K562 (cell line): ENCODE measurements around the gene CIAO3. TPM values are rescaled to one million over a fixed set of nuclear protein-coding genes. Genes with fewer than 3 reads are reported as not detected.

Experiments used
- ADNP ChIP-seq: fragments of 200-800 bp; sonication (Bioruptor generic); IDR thresholded peaks from 2 replicates; pipeline ENCODE4 v1.6.1; 2016; ENCODE audit warnings: missing genetic modification characterization, missing compliant biosample characterization
- CSDE1 ChIP-seq, 2 experiments: fragments of 450-650 bp; IDR thresholded peaks; 2 replicates each; pipeline ENCODE4 v1.6.1; 2016; ENCODE audit warnings: mild to moderate bottlenecking in 1 of 2
- FIP1L1 ChIP-seq: fragments of 200-400 bp; formaldehyde crosslinking; IDR thresholded peaks from 2 replicates; pipeline ENCODE4 v1.6.1; 2018; ENCODE audit warnings: mild to moderate bottlenecking, low read depth, low read length; ENCODE audit not compliant: poor library complexity, severe bottlenecking
- HMG20B ChIP-seq: fragments of 250-450 bp; sonication (Bioruptor Pico); IDR thresholded peaks from 2 replicates; pipeline ENCODE4 v1.5.0; 2021; ENCODE audit warnings: mild to moderate bottlenecking
- JUND ChIP-seq, 2 experiments: IDR thresholded peaks; 2 replicates in 1 of 2; 3 replicates in 1 of 2; pipeline ENCODE4 v1.6.1; 2011; ENCODE audit warnings: borderline replicate concordance in 2 of 2, low read depth in 2 of 2, low read length in 2 of 2, improper control_type of control experiment in 1 of 2, missing biosample characterization in 1 of 2, missing genetic modification characterization in 1 of 2, missing genetic modification reagents in 1 of 2
- MTA2 ChIP-seq: fragments of 450-650 bp; IDR thresholded peaks from 2 replicates; pipeline ENCODE4 v1.6.1; 2016; ENCODE audit warnings: low read depth
- POLR2G ChIP-seq: fragments of 200-400 bp; formaldehyde crosslinking; IDR thresholded peaks from 2 replicates; pipeline ENCODE4 v1.6.1; 2017; ENCODE audit warnings: low read depth, mild to moderate bottlenecking, antibody characterized with exemption, low read length, moderate library complexity
- XRCC4 ChIP-seq: IDR thresholded peaks from one replicate; pipeline ENCODE4 v1.6.1; 2011; ENCODE audit not compliant: insufficient read depth, insufficient read length; ENCODE audit errors: extremely low read depth
- ZNF354B ChIP-seq: fragments of 250-450 bp; sonication (Bioruptor Pico); IDR thresholded peaks from 2 replicates; pipeline ENCODE4 v1.4.0; 2020
- ZNF436 ChIP-seq: fragments of 250-450, 450-650 bp; sonication (Bioruptor Pico); formaldehyde crosslinking; IDR thresholded peaks from 2 replicates; pipeline ENCODE4 v1.7.0; 2020; ENCODE audit warnings: mild to moderate bottlenecking
- ZNF695 ChIP-seq: fragments of 450-650 bp; formaldehyde crosslinking; IDR thresholded peaks from 2 replicates; pipeline ENCODE4 v1.4.0; 2020; ENCODE audit warnings: mild to moderate bottlenecking, moderate library complexity
- polyA plus RNA-seq, 8 experiments: library from polyadenylated mRNA; depleted of rRNA in 4 of 8; stranded (reverse) in 5 of 8; unstranded in 3 of 8; fragments of >200 nt; fragmentation: Nextera tagmentation in 2 of 8; fragmentation: Illumina TruSeq in 1 of 8; extraction: Ambion mirVana in 2 of 8; extraction: Trizol in 1 of 8; gene quantifications; 2 replicates each; pipeline versions ENCODE4 v1.2.1 to v1.2.3, GENCODE V29; 2011 to 2014; ENCODE audit warnings: inconsistent platforms in 1 of 8, missing spikeins in 1 of 8
- total RNA-seq, 7 experiments: library from RNA; depleted of rRNA in 6 of 7; stranded (reverse); fragments of >200 nt in 6 of 7; fragmentation: Illumina TruSeq in 2 of 7; extraction: Trizol in 2 of 7; gene quantifications; 2 replicates each; pipeline versions ENCODE4 v1.2.1 to v1.2.3, GENCODE V29; 2011 to 2021; ENCODE audit warnings: low replicate concordance in 1 of 7
- TF ChIP-seq, protein P1 (sequence below): IDR thresholded peaks from 2 replicates; pipeline ENCODE4 v1.6.1; 2011; ENCODE audit warnings: borderline replicate concordance, low read depth, mild to moderate bottlenecking, moderate library complexity, low read length; ENCODE audit not compliant: insufficient read depth, poor library complexity, severe bottlenecking
- TF ChIP-seq, protein P2 (sequence below): IDR thresholded peaks from 2 replicates; pipeline ENCODE4 v1.6.1; 2012; ENCODE audit warnings: low read depth, low read length, improper control_type of control experiment, borderline replicate concordance
- TF ChIP-seq, protein P3 (sequence below): IDR thresholded peaks from 3 replicates; pipeline ENCODE4 v1.6.1; 2011; ENCODE audit warnings: borderline replicate concordance, mild to moderate bottlenecking; ENCODE audit not compliant: insufficient read length, insufficient read depth
- TF ChIP-seq, protein P4 (sequence below): fragments of 250-450 bp; sonication (Bioruptor Pico); IDR thresholded peaks from 2 replicates; pipeline ENCODE4 v1.8.0; 2022; ENCODE audit warnings: inconsistent platforms, mild to moderate bottlenecking, moderate library complexity, borderline replicate concordance
- TF ChIP-seq, protein P5 (sequence below), 2 experiments: fragments of 450-650 bp in 1 of 2; sonication (generic) in 1 of 2; formaldehyde crosslinking in 1 of 2; IDR thresholded peaks in 1 of 2; conservative IDR thresholded peaks in 1 of 2; 2 replicates each; pipeline versions ENCODE4 v1.6.1 to v1.8.1; 2016 to 2023; ENCODE audit warnings: mild to moderate bottlenecking in 2 of 2, moderate library complexity in 2 of 2, inconsistent platforms in 1 of 2, missing genetic modification reagents in 1 of 2
- TF ChIP-seq, protein P6 (sequence below): fragments of 450-650 bp; formaldehyde crosslinking; IDR thresholded peaks from 2 replicates; pipeline ENCODE4 v1.4.0; 2022; ENCODE audit warnings: missing genetic modification characterization

CIAO3 gene
- total and polyA plus RNA-seq, 9 of the 15 experiments (the other 6 are each of a cell fraction or from before 2014, with no cell fraction given): 2.2 to 35.6 (median 18.7) TPM

DNA sequence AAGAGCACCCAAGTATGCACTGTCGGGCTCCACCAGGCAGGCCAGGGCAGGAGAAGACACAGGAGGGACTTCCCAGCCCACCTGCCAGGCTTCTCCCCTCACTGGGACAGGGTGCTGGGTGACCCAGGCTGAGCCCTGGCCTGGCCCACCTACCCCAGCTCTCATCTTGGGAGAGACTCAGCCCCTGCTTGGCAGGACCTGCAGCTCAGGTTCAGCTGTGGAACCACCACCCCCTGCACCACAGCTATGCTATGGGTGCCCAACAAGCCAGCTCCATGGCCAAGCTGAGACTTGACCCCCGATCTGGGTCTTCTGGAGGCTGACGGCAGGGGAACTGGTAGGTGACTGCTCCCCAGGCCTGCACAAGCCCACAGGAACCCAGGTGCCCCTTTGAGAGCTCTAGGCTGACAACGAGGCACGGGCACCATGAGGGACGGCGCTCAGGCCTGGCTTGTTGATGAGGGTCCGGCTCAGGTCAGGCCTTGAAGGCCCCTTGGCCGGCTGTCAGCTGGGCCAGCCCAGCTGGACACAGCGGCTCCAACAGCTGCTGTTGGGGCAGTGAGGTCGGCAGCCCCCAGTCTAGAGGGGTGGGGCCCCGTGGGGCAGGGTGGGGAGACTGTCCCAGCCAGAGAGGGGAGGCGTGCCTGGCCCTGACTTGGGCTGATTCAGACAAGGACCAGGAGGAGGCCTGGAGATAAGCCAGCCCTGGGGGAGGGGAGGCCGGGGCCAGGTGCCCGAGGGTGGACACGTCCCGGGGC lies 42.8 kb upstream of the CIAO3 start (continued):
- TF ChIP-seq, protein P1, sequence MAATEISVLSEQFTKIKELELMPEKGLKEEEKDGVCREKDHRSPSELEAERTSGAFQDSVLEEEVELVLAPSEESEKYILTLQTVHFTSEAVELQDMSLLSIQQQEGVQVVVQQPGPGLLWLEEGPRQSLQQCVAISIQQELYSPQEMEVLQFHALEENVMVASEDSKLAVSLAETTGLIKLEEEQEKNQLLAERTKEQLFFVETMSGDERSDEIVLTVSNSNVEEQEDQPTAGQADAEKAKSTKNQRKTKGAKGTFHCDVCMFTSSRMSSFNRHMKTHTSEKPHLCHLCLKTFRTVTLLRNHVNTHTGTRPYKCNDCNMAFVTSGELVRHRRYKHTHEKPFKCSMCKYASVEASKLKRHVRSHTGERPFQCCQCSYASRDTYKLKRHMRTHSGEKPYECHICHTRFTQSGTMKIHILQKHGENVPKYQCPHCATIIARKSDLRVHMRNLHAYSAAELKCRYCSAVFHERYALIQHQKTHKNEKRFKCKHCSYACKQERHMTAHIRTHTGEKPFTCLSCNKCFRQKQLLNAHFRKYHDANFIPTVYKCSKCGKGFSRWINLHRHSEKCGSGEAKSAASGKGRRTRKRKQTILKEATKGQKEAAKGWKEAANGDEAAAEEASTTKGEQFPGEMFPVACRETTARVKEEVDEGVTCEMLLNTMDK: no peak
- TF ChIP-seq ZNF695 (no peak), ZNF354B (CRISPR knock-in tag) (no peak), FIP1L1 (no peak), XRCC4 (no peak), CSDE1 (IDR thresholded peaks at IDR 0.05) (no peak), JUND (IDR thresholded peaks at IDR 0.05; ENCODE audit: borderline replicate concordance, low read depth, low read length) (0 out of 2 replicates have a peak, but pooled peaks have one; percentile 8), JUND (tag; IDR thresholded peaks at IDR 0.05; ENCODE audit: borderline replicate concordance, low read depth, low read length) (no peak), POLR2G (peak; percentile 55), MTA2 (0 out of 2 replicates have a peak, but pooled peaks have one; percentile 14), ADNP (no peak), ZNF436 (CRISPR knock-in tag) (no peak), HMG20B (CRISPR knock-in tag) (no peak)
- TF ChIP-seq, protein P2, sequence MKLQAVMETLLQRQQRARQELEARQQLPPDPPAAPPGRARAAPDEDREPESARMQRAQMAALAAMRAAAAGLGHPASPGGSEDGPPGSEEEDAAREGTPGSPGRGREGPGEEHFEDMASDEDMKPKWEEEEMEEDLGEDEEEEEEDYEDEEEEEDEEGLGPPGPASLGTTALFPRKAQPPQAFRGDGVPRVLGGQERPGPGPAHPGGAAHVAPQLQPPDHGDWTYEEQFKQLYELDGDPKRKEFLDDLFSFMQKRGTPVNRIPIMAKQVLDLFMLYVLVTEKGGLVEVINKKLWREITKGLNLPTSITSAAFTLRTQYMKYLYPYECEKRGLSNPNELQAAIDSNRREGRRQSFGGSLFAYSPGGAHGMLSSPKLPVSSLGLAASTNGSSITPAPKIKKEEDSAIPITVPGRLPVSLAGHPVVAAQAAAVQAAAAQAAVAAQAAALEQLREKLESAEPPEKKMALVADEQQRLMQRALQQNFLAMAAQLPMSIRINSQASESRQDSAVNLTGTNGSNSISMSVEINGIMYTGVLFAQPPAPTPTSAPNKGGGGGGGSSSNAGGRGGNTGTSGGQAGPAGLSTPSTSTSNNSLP: no peak
- TF ChIP-seq, protein P3, sequence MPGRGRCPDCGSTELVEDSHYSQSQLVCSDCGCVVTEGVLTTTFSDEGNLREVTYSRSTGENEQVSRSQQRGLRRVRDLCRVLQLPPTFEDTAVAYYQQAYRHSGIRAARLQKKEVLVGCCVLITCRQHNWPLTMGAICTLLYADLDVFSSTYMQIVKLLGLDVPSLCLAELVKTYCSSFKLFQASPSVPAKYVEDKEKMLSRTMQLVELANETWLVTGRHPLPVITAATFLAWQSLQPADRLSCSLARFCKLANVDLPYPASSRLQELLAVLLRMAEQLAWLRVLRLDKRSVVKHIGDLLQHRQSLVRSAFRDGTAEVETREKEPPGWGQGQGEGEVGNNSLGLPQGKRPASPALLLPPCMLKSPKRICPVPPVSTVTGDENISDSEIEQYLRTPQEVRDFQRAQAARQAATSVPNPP: no peak
- TF ChIP-seq, protein P4, sequence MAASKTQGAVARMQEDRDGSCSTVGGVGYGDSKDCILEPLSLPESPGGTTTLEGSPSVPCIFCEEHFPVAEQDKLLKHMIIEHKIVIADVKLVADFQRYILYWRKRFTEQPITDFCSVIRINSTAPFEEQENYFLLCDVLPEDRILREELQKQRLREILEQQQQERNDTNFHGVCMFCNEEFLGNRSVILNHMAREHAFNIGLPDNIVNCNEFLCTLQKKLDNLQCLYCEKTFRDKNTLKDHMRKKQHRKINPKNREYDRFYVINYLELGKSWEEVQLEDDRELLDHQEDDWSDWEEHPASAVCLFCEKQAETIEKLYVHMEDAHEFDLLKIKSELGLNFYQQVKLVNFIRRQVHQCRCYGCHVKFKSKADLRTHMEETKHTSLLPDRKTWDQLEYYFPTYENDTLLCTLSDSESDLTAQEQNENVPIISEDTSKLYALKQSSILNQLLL (CRISPR knock-in tag): no peak
- TF ChIP-seq, protein P5, sequence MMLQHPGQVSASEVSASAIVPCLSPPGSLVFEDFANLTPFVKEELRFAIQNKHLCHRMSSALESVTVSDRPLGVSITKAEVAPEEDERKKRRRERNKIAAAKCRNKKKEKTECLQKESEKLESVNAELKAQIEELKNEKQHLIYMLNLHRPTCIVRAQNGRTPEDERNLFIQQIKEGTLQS (IDR thresholded peaks at IDR 0.05): no peak
- TF ChIP-seq, protein P5 (CRISPR knock-in tag; conservative IDR thresholded peaks at IDR 0.05): no peak
- TF ChIP-seq, protein P6, sequence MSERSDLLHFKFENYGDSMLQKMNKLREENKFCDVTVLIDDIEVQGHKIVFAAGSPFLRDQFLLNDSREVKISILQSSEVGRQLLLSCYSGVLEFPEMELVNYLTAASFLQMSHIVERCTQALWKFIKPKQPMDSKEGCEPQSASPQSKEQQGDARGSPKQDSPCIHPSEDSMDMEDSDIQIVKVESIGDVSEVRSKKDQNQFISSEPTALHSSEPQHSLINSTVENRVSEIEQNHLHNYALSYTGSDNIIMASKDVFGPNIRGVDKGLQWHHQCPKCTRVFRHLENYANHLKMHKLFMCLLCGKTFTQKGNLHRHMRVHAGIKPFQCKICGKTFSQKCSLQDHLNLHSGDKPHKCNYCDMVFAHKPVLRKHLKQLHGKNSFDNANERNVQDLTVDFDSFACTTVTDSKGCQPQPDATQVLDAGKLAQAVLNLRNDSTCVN: no peak
